CD8-positive, alpha-beta memory T cell (primary cell): ENCODE measurements around the gene C10orf62. TPM values are rescaled to one million over a fixed set of nuclear protein-coding genes. Genes with fewer than 3 reads are reported as not detected.
"Not testable (repeated sequence)": the region's sequence is repeated elsewhere in the genome, so short reads cannot be mapped to it uniquely, and the experiment has no call there.

ENCODE experiments used
- CTCF ChIA-PET: fragments of 350-600 bp; sonication (Branson Sonifier 250); formaldehyde crosslinking; loops from one replicate; lab custom pipeline; 2021; ENCODE audit warnings: antibody characterized with exemption; lab: Charles Lee
- POLR2A ChIA-PET: fragments of 350-600 bp; sonication (Branson Sonifier 250); formaldehyde crosslinking; loops from one replicate; lab custom pipeline; 2021; ENCODE audit warnings: antibody characterized with exemption; lab: Charles Lee
- DNase-seq, 5 donors: peaks; one replicate each; pipeline versions ENCODE4 v3.0.0 to v3.0.0-alpha.2; 2020 to 2022; ENCODE audit warnings: mixed read lengths in 1 of 5
- H3K27ac ChIP-seq: one replicate; pipeline ENCODE4 v1.7.0; 2013; ENCODE audit warnings: low read depth, mild to moderate bottlenecking, low read length, moderate library complexity
- H3K27me3 ChIP-seq: 2 replicates; pipeline ENCODE4 v1.7.0; 2013; ENCODE audit warnings: low read length, mild to moderate bottlenecking; ENCODE audit not compliant: insufficient read depth, poor library complexity, severe bottlenecking
- H3K36me3 ChIP-seq: 2 replicates; pipeline ENCODE4 v1.7.0; 2013; ENCODE audit warnings: mild to moderate bottlenecking, low read length, moderate library complexity; ENCODE audit not compliant: insufficient read depth
- H3K4me1 ChIP-seq: 2 replicates; pipeline ENCODE4 v1.7.0; 2013; ENCODE audit warnings: mild to moderate bottlenecking, low read length, moderate library complexity; ENCODE audit not compliant: insufficient read depth
- H3K4me3 ChIP-seq: 2 replicates; pipeline ENCODE4 v1.7.0; 2013; ENCODE audit warnings: mild to moderate bottlenecking, low read length
- H3K9me3 ChIP-seq: 2 replicates; pipeline ENCODE4 v1.7.0; 2013; ENCODE audit warnings: mild to moderate bottlenecking, low read length
- H3K27ac Mint-ChIP-seq, 8 donors: one replicate each; pipeline ENCODE4 v1.8.0; 2020 to 2021; ENCODE audit warnings: mixed read lengths in 8 of 8, mild to moderate bottlenecking in 6 of 8, inconsistent platforms in 3 of 8, moderate library complexity in 3 of 8
- H3K27me3 Mint-ChIP-seq, 2 donors: one replicate each; pipeline ENCODE4 v1.8.0; 2020 to 2021; ENCODE audit warnings: mixed read lengths in 2 of 2, mild to moderate bottlenecking in 1 of 2, moderate library complexity in 1 of 2
- H3K36me3 Mint-ChIP-seq, 3 donors: one replicate each; pipeline ENCODE4 v1.8.0; 2020 to 2021; ENCODE audit warnings: mixed read lengths in 3 of 3, inconsistent platforms in 1 of 3, mild to moderate bottlenecking in 1 of 3
- H3K4me1 Mint-ChIP-seq, 3 donors: one replicate each; pipeline ENCODE4 v1.8.0; 2020 to 2021; ENCODE audit warnings: mixed read lengths in 3 of 3, inconsistent platforms in 1 of 3, mild to moderate bottlenecking in 1 of 3
- H3K4me3 Mint-ChIP-seq, 7 donors: one replicate each; pipeline ENCODE4 v1.8.0; 2020 to 2021; ENCODE audit warnings: mixed read lengths in 7 of 7, mild to moderate bottlenecking in 6 of 7, moderate library complexity in 4 of 7, inconsistent platforms in 2 of 7
- H3K9me3 Mint-ChIP-seq, 5 donors: one replicate each; pipeline ENCODE4 v1.8.0; 2020 to 2022; ENCODE audit warnings: mixed read lengths in 5 of 5, mild to moderate bottlenecking in 3 of 5, moderate library complexity in 2 of 5, inconsistent platforms in 1 of 5
- polyA plus RNA-seq: library from polyadenylated mRNA; unstranded; fragments of 300-500 nt; fragmentation: Illumina TruSeq; gene quantifications from one replicate; pipeline ENCODE4 v1.2.3, GENCODE V29; 2021
- total RNA-seq, 2 experiments: library from RNA; stranded (reverse); gene quantifications; one replicate each; pipeline ENCODE4 v1.2.3, GENCODE V29; 2021

The C10orf62 gene
- total and polyA plus RNA-seq, 3 experiments from 2014 or later: not detected

DNA sequence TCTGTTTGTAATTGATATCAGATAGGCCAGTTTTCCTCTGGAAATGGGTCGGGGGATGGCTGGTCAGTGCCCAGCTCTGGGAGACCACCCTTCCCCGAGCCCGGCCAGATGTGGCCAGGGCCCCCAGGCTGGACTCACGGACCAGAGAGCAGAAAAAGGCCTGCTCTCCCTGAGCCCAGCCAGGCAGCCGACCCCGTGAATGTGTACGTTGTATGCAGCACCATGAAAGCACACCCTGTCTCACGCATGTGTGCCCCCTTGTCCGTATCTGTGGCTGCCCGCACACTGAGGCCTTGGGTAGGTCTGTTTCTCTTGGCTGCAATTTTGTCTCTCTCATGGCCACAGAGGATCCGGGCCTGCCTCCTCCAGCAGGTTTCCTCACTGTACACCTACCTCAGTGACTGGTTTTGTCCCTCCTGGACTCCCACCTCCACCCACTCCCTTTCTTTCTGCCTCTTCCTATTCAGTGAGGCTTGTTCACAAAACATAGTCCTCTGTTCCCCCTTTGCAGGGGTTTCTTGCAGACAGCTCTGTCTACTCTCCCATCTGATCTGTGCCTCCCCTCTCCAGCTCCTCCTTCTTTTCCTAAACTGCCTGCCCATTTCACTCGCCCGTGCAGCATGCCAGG lies 40.6 kb upstream of the C10orf62 start:
- no peak for DNase-seq
- Histone ChIP-seq H3K36me3 (no peaks in the 10 kb centered on the region), H3K27me3 (no peaks in the 10 kb centered on the region), H3K27ac (no peak overlapping the region), H3K4me3 (no peak overlapping the region), H3K9me3 (no peaks in the 10 kb centered on the region), H3K4me1 (no peaks in the 10 kb centered on the region)
- CTCF ChIA-PET: interaction anchor here (0.9 to 1.5 kb wide), 2 partner anchors 14 to 29 kb away, joined by 3 to 4 read pairs; no protein-coding TSS in a partner anchor
- H3K27ac Mint-ChIP-seq: peak overlapping the region in 2 of 8 donors; percentile 13 to 74
- H3K4me3 Mint-ChIP-seq: no peak overlapping the region
- no peaks in the 10 kb centered on the region for H3K9me3 Mint-ChIP-seq
- POLR2A ChIA-PET: no interaction called here
- no peaks in the 10 kb centered on the region for H3K27me3 Mint-ChIP-seq
- no peaks in the 10 kb centered on the region for H3K36me3 Mint-ChIP-seq
- H3K4me1 Mint-ChIP-seq: no peaks in the 10 kb centered on the region

DNA sequence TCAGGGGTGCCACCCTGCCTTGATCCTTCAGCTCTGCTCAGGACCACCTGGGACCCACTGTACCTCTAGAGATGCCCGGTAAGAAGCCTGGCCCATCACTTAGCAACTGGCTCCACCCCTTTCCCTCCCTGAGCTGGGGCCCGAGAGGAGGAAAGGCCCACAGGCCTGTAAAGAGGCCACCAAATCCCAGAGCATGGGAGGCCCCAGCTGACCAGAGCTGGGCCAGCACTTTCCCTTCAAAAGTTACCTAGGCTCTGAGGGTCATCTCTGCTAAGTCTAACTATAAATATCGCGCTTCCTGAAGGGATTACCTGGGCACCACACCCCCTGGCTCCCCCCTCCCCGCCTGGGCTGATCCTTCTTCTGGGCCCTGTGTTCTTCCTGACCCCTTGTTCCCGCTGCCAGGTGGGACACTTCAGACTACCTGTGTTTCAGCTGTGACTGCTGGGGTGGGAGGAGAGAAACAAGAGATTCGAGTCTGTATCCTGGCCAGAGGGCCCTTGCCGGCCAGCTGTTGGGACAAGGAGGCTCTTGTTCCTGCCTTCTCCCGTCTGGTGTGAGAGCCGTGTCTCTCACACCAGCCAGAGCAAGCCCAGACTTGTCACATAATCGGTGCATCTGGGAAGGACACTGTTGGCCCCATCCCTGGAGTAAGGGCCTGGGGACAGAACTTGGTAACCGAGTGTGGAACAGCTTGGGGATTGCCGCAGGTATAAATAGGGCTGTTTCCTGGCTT lies 39.8 kb upstream of the C10orf62 start:
- Histone ChIP-seq H3K9me3 (no peaks in the 10 kb centered on the region), H3K4me3 (no peak overlapping the region), H3K4me1 (no peaks in the 10 kb centered on the region), H3K27me3 (no peaks in the 10 kb centered on the region), H3K27ac (no peak overlapping the region), H3K36me3 (no peaks in the 10 kb centered on the region)
- ChIA-PET CTCF (interaction anchor here (0.9 to 1.5 kb wide), 4 partner anchors 15 to 135 kb away, joined by 3 to 4 read pairs (median 3); no protein-coding TSS in a partner anchor), POLR2A (no interaction called here)
- no peak for DNase-seq
- H3K36me3 Mint-ChIP-seq: no peaks in the 10 kb centered on the region
- no peaks in the 10 kb centered on the region for H3K9me3 Mint-ChIP-seq
- no peaks in the 10 kb centered on the region for H3K27me3 Mint-ChIP-seq
- H3K4me3 Mint-ChIP-seq: no peak overlapping the region
- H3K4me1 Mint-ChIP-seq: no peaks in the 10 kb centered on the region
- H3K27ac Mint-ChIP-seq: no peak overlapping the region

GRCh38 chr10:97550336-97551149 lies 39.0 kb upstream of the C10orf62 start:
- no peak for DNase-seq
- POLR2A ChIA-PET: no interaction called here
- Histone ChIP-seq H3K9me3 (no peaks in the 10 kb centered on the region), H3K4me1 (no peaks in the 10 kb centered on the region), H3K36me3 (no peaks in the 10 kb centered on the region), H3K27me3 (no peaks in the 10 kb centered on the region), H3K27ac (no peak overlapping the region), H3K4me3 (no peak overlapping the region)
- H3K4me1 Mint-ChIP-seq: no peaks in the 10 kb centered on the region
- H3K27ac Mint-ChIP-seq: no peak overlapping the region
- H3K4me3 Mint-ChIP-seq: no peak overlapping the region
- no peaks in the 10 kb centered on the region for H3K27me3 Mint-ChIP-seq
- CTCF ChIA-PET: interaction anchor here (0.9 to 1.5 kb wide), 3 partner anchors 16 to 136 kb away, joined by 3 to 4 read pairs (median 3); no protein-coding TSS in a partner anchor
- H3K9me3 Mint-ChIP-seq: peaks cover 0 to 3% (median 0%) of the 10 kb centered on the region in 5 donors
- no peaks in the 10 kb centered on the region for H3K36me3 Mint-ChIP-seq

DNA sequence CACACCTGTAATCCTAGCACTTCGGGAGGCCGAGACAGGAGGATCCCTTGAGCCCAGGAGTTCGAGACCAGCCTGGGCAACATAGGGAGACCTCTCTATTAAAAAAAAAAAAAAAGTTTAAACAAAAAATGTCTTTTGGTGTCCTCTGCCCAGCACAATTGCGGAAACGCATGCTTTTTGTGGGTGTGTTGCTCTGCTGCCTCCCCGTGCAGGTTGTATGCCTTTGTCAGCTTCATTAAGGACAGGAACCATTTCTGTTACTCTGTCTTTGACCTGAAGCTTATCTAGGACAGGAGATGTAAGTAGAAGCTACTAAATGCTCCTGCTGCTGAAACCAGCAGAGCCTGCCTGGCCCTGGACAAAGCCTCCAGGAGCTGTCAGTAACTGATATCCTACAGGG lies 38.2 kb upstream of the C10orf62 start:
- Mint-ChIP-seq H3K4me3 (no peak overlapping the region), H3K27ac (no peak overlapping the region), H3K27me3 (no peaks in the 10 kb centered on the region), H3K36me3 (no peaks in the 10 kb centered on the region), H3K9me3 (peaks cover 0 to 6% (median 0%) of the 10 kb centered on the region in 5 donors), H3K4me1 (no peaks in the 10 kb centered on the region)
- H3K9me3 ChIP-seq: no peaks in the 10 kb centered on the region
- ChIA-PET POLR2A (no interaction called here), CTCF (interaction anchor here (3.8 kb wide), 1 partner anchor 86 kb away, joined by 24 read pairs; no protein-coding TSS in a partner anchor)
- DNase-seq: no peak
- no peak overlapping the region for H3K4me3 ChIP-seq
- H3K36me3 ChIP-seq: no peaks in the 10 kb centered on the region
- H3K27me3 ChIP-seq: no peaks in the 10 kb centered on the region
- H3K4me1 ChIP-seq: no peaks in the 10 kb centered on the region
- H3K27ac ChIP-seq: no peak overlapping the region

- Mint-ChIP-seq H3K27me3 (no peaks in the 10 kb centered on the region), H3K9me3 (peaks cover 0 to 6% (median 0%) of the 10 kb centered on the region in 5 donors), H3K27ac (no peak overlapping the region), H3K4me1 (no peaks in the 10 kb centered on the region), H3K36me3 (no peaks in the 10 kb centered on the region), H3K4me3 (no peak overlapping the region)
- POLR2A ChIA-PET: no interaction called here
- Histone ChIP-seq H3K9me3 (no peaks in the 10 kb centered on the region), H3K36me3 (no peaks in the 10 kb centered on the region), H3K27me3 (no peaks in the 10 kb centered on the region), H3K4me3 (no peak overlapping the region), H3K27ac (no peak overlapping the region), H3K4me1 (no peaks in the 10 kb centered on the region)
- peak; percentile 14 to 67 (median 20) for DNase-seq
- CTCF ChIA-PET: interaction anchor here (0.7 to 3.8 kb wide), 11 partner anchors 12 to 144 kb away, joined by 3 to 24 read pairs (median 4); no protein-coding TSS in a partner anchor
Observed at GRCh38 chr10:97553575-97554031, 35.9 kb upstream of the C10orf62 start.

GRCh38 chr10:97554336-97554735 lies 35.2 kb upstream of the C10orf62 start:
- H3K27ac ChIP-seq, POLR2A ChIA-PET, H3K9me3 Mint-ChIP-seq, DNase-seq, H3K36me3 Mint-ChIP-seq, H3K4me3 ChIP-seq, H3K4me1 Mint-ChIP-seq, H3K27me3 Mint-ChIP-seq, H3K36me3 ChIP-seq, H3K27ac Mint-ChIP-seq, H3K9me3 ChIP-seq, H3K4me3 Mint-ChIP-seq, H3K27me3 ChIP-seq, H3K4me1 ChIP-seq: not testable (repeated sequence)
- CTCF ChIA-PET: interaction anchor here (0.6 to 3.8 kb wide), 10 partner anchors 8 to 142 kb away, joined by 3 to 24 read pairs (median 4); no protein-coding TSS in a partner anchor

DNA sequence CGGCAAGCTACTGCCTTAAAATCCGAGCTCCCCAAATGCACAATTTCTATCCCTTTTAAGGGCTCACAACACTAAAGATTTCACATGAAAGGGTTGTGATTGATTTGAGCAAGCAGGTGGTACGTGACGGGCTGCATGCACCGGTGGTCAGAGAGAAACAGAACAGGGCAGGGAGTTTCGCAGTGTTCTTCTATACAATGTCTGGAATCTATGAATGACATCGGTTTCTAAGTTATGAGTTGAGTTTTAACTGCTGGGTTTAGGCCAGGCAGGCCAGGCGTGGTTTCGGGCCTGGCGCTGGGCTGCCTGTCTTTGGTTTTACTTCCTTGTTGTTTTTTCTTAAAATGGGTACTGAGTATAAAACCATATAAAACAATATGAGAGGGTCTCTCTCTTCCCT lies 34.0 kb upstream of the C10orf62 start:
- H3K4me3 Mint-ChIP-seq, H3K4me1 Mint-ChIP-seq, H3K36me3 ChIP-seq, POLR2A ChIA-PET, H3K27me3 ChIP-seq, H3K4me3 ChIP-seq, H3K27ac ChIP-seq, H3K9me3 Mint-ChIP-seq, H3K27ac Mint-ChIP-seq, H3K27me3 Mint-ChIP-seq, H3K4me1 ChIP-seq, H3K36me3 Mint-ChIP-seq, DNase-seq, H3K9me3 ChIP-seq: not testable (repeated sequence)
- CTCF ChIA-PET: interaction anchor here (1.9 kb wide), 1 partner anchor 143 kb away, joined by 7 read pairs; no protein-coding TSS in a partner anchor
